Thyroid gland (tissue), 4 donors: Measurements from ENCODE around the gene KPTN. TPM values are rescaled to one million over a fixed set of nuclear protein-coding genes. Genes with fewer than 3 reads are reported as not detected.
A peak's percentile ranks its signal among the peaks of the same experiment; 100 is the strongest.

ENCODE experiments used
- DNase-seq, 2 donors: peaks; one replicate each; pipeline ENCODE4 v3.0.0-alpha.2; 2019
- H3K27ac ChIP-seq, 3 donors: fragments of 200-600 bp; sonication (generic); 1 replicate in 2 of 3; 2 replicates in 1 of 3; pipeline ENCODE4 v1.5.1; 2016 to 2019; ENCODE audit warnings: mild to moderate bottlenecking in 1 of 3, moderate library complexity in 1 of 3
- H3K27me3 ChIP-seq: fragments of 200-600 bp; sonication (generic); one replicate; pipeline ENCODE4 v1.5.1; 2019
- H3K36me3 ChIP-seq, 2 donors: fragments of 200-600 bp; sonication (generic); one replicate each; pipeline ENCODE4 v1.5.1; 2016 to 2019
- H3K4me1 ChIP-seq, 2 donors: fragments of 200-600 bp; sonication (generic); one replicate each; pipeline ENCODE4 v1.5.1; 2017 to 2019
- H3K4me3 ChIP-seq, 3 donors: fragments of 200-600 bp; sonication (generic); replicated peaks in 1 of 3; 1 replicate in 2 of 3; 2 replicates in 1 of 3; pipeline ENCODE4 v1.5.1; 2016; ENCODE audit warnings: mild to moderate bottlenecking in 1 of 3
- H3K9me3 ChIP-seq: fragments of 200-600 bp; sonication (generic); one replicate; pipeline ENCODE4 v1.5.1; 2017
- POLR2A ChIP-seq, 2 donors: fragments of 450-650 bp; IDR thresholded peaks; one replicate each; pipeline ENCODE4 v1.6.1; 2017; ENCODE audit warnings: antibody characterized with exemption in 2 of 2, mild to moderate bottlenecking in 2 of 2, moderate library complexity in 1 of 2
- WGBS, 2 donors: methylation state at CpG; one replicate each; pipeline ENCODE4 v1.1.5; 2017; 5-methylcytosine and 5-hydroxymethylcytosine counted together
- intact Hi-C: fragments of 100-400 bp; cut with DNase I; formaldehyde crosslinking; loops from one replicate; pipeline ENCODE4 v1.15.1; 2023
- total RNA-seq, 4 donors: library from RNA; depleted of rRNA; stranded (reverse); fragments of >200 nt; gene quantifications; one replicate each; pipeline ENCODE4 v1.2.3, GENCODE V29; 2016
- TF ChIP-seq, protein P1 (sequence below), 6 experiments: fragments of 200-600 bp in 3 of 6; fragments of 450-650 bp in 3 of 6; sonication (generic) in 3 of 6; IDR thresholded peaks; one replicate each; pipeline ENCODE4 v1.5.1; 2016 to 2019; ENCODE audit warnings: antibody characterized with exemption in 6 of 6, mild to moderate bottlenecking in 2 of 6, inconsistent platforms in 1 of 6, moderate library complexity in 1 of 6

KPTN gene
- total RNA-seq, 4 donors from 2014 or later, result 7.0 to 8.9 (median 7.3) TPM

DNA sequence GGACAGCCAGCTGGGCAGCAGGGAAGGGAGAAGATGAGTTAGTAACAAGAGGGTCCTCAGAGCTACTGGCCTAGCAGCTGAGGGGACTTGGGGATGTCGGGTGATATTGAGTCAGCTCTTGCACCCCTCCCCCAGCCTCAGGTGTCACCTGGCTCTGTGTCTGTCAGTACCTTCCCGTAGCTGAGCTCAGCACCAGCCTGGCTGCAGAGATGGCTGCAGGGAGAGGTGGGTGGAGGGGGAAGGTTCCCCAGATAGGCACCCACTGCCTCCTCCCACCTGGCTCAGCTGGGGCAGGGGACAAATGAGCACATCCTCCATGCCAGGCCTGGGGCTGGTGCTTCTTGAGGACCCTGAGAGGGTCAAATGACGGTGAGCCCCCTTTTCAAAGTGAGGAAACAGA lies 6.8 kb upstream of the KPTN start:
- 49 to 60% methylated on average over 2 to 3 of the region's 3 CpGs for WGBS, 2 donors

DNA sequence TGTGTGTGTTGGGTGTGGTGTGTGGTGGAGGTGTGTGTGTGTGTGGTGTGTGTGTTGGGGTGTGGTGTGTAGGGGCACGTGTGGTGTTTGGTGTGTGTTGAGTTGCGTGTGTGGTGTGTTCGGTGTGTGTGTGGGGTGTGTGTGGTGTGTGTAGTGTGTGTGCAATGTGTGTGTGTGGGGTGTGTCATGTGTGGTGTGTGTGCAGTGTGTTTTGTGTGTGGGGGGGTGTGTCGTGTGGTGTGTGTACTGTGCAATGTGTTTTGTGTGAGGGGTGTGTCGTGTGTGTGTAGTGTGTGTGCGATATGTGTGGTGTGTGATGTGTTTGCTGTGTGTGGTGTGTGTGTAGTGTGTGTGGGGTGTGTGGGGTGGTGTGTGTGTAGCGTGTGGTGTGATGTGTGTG lies 6.0 kb upstream of the KPTN start:
- Histone ChIP-seq H3K9me3 (no peaks in the 10 kb centered on the region), H3K27ac (no peak overlapping the region), H3K27me3 (no peaks in the 10 kb centered on the region), H3K4me1 (peaks cover 0 to 16% of the 10 kb centered on the region in 2 donors), H3K4me3 (no peak overlapping the region), H3K36me3 (peaks cover 30 to 36% of the 10 kb centered on the region in 2 donors)
- no peak for TF ChIP-seq POLR2A (IDR thresholded peaks at IDR 0.05)
- TF ChIP-seq, protein P1, sequence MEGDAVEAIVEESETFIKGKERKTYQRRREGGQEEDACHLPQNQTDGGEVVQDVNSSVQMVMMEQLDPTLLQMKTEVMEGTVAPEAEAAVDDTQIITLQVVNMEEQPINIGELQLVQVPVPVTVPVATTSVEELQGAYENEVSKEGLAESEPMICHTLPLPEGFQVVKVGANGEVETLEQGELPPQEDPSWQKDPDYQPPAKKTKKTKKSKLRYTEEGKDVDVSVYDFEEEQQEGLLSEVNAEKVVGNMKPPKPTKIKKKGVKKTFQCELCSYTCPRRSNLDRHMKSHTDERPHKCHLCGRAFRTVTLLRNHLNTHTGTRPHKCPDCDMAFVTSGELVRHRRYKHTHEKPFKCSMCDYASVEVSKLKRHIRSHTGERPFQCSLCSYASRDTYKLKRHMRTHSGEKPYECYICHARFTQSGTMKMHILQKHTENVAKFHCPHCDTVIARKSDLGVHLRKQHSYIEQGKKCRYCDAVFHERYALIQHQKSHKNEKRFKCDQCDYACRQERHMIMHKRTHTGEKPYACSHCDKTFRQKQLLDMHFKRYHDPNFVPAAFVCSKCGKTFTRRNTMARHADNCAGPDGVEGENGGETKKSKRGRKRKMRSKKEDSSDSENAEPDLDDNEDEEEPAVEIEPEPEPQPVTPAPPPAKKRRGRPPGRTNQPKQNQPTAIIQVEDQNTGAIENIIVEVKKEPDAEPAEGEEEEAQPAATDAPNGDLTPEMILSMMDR (IDR thresholded peaks at IDR 0.05), result no peak
- DNase-seq, result no peak
- intact Hi-C loops, result no loop called here
- WGBS, 2 donors, result 88 to 91% methylated on average over 7 of the region's 7 CpGs

More for the DNA sequence above, 6.8 kb upstream of the KPTN start:
- Histone ChIP-seq H3K36me3 (peaks cover 35 to 39% of the 10 kb centered on the region in 2 donors), H3K27me3 (no peaks in the 10 kb centered on the region), H3K9me3 (no peaks in the 10 kb centered on the region), H3K4me1 (peaks cover 0 to 15% of the 10 kb centered on the region in 2 donors), H3K4me3 (no peak overlapping the region), H3K27ac (peak overlapping the region in 2 of 3 donors; percentile 1 to 12)
- TF ChIP-seq, protein P1 (IDR thresholded peaks at IDR 0.05), result no peak
- no peak for TF ChIP-seq POLR2A (IDR thresholded peaks at IDR 0.05)
- intact Hi-C loops, result no loop called here
- peak; percentile 33 to 34 for DNase-seq

DNA sequence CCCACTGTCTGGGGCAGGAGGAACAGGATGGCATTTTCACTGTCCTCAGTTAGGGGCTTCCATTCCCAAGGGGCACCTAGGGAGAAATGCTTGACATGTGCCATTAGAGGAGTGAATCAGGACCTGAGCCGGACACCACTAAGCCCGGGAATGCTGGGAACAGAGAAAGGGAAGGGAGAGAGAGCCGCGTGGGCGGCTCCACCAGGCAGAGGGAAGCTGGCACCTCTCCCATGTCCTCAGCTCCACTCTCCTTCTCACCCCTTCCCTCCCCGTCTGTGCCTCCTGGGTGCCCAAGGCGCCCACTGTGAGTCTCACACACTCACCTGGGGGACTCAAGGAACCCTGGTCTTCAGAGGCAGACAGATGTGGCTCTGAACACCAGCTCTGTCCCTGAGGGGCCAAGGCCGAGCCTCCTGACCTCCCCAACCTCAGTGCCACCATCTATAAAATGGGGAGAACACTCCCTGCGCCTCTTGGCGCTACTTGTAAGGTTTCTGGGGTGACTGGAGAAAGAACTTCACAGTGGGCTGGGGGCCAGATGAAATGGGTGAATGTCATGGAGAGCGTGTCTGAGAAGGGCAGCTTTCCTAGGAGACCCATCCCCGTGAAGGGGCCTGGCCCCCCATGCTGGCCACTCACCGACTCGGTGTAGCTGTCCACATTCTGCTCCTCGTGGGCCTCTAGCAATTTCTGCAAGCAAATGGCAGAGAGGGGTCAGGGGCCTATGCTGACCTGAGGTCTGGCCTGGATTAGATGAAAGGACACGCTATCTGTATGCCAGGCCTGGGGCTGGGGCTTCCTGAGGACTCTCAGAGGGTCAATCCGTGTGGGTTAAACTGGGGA lies 5.3 kb upstream of the KPTN start:
- H3K27ac ChIP-seq, result no peak overlapping the region
- H3K27me3 ChIP-seq, result no peaks in the 10 kb centered on the region
- H3K36me3 ChIP-seq, result peaks cover 27 to 36% of the 10 kb centered on the region in 2 donors
- H3K4me3 ChIP-seq, result no peak overlapping the region
- peaks cover 5 to 19% of the 10 kb centered on the region in 2 donors for H3K4me1 ChIP-seq
- TF ChIP-seq, protein P1 (IDR thresholded peaks at IDR 0.05), result no peak
- no peak for TF ChIP-seq POLR2A (IDR thresholded peaks at IDR 0.05)
- no peak for DNase-seq
- no peaks in the 10 kb centered on the region for H3K9me3 ChIP-seq
- intact Hi-C loops, result no loop called here
- 84% methylated on average over 15 to 16 of the region's 17 CpGs for WGBS, 2 donors

DNA sequence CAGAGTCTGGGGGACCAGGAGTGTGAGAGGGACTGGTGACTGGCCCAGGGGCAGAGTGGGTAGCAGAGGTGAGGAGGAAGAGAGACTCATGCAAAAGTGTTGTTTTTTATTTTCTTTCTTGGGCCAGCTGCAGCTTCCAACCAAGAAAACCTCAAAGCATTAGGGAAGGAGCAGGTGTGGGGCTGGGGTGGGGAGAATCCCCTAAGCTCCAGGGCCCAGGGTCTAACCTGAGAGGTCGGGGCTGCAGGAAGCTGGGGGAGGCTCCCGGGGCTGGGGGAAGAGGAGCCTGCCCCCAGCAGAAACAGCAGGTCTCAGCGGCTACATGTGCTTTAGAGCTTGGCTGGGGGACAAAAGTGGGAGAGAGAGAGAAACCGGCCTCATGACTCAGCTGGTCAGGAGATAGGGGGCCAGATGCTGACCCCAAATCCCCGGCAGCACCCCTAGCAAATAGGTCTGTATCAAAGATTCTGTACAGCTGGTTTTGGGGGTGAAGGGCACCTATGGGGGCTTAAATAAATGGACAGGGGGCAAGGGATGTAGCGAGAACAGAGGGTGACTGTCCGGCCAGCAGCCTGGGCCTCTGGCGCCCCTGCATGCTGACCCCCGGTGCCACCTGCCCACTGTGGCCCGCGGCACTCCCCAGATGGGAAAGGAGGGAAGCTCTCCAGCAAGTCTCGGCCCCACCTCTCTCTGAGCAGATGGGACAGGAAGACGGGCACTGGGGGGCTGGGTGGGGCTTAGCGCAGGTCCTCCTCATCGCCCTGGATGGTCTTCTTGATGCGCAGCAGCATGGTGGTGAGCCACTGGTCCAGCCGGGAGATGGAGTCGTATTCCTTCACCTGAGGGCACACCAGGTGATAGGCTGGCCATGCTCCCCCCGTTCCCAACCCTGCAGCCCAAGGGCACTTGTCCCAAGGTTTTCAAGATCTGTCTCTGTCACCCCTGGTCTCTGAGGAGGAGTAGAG lies 3.8 kb upstream of the KPTN start:
- H3K9me3 ChIP-seq, result no peaks in the 10 kb centered on the region
- no peak overlapping the region for H3K27ac ChIP-seq
- intact Hi-C loops, result no loop called here
- DNase-seq, result no peak
- H3K4me3 ChIP-seq, result no peak overlapping the region
- peaks cover 16 to 22% of the 10 kb centered on the region in 2 donors for H3K36me3 ChIP-seq
- peaks cover 5 to 23% of the 10 kb centered on the region in 2 donors for H3K4me1 ChIP-seq
- H3K27me3 ChIP-seq, result no peaks in the 10 kb centered on the region
- WGBS, 2 donors, result 87 to 94% methylated on average over 12 to 16 of the region's 19 CpGs
- TF ChIP-seq, protein P1 (IDR thresholded peaks at IDR 0.05), result no peak
- no peak for TF ChIP-seq POLR2A (IDR thresholded peaks at IDR 0.05)
